Stimulated activated CD4-positive, alpha-beta T cell treated with anti-CD3 and anti-CD28 coated beads, Interleukin-15, amount 100 ng/mL, for 1 hour (primary cell): ENCODE data around the gene DNLZ.

ENCODE experiments used
- DNase-seq, 2 donors: peaks; one replicate each; pipeline ENCODE4 v3.0.0-alpha.2; 2020; ENCODE audit warnings: low read depth in 1 of 2, low spot score in 1 of 2

DNLZ gene

DNA sequence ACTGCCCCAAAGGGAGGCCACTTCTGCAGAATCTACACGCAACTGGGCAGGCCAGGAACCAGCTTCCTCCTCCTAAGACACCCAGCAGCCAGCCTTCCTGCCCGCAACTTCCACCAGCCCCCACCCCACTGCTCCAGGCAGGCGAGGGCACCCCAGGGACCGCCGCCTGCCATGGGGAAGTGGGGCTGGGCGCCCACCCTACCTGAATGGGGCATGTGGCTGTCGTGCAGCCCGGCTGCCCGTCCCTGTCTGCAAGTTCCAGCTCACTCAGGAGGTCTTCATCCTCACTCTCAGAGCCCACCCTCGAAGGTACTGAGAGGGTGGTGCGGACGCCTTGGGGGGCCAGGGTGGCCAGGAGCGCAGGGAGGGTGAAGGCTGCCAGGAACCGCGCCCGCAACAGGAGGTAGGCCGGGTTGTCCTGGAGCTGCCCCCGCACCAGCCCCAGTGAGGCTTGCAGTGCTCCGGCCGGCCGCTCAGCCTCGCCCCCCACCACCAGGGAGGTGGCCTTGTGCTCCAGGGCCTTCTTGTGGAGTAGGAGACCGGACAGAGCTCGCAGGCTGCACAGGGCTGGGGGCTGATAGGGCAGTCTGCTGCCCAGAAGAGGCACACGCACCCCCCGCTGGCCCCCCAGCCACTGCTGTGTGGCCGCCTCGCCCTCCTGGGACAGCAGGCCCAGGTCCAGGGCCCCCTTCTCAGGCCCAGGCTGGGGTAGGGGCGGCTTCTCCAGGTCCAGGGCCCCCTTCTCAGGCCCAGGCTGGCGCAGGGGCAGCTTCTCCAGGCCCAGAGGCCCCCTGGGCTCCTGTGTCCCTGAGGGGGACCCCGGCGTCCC is 14.0 kb upstream of the DNLZ start:
- DNase-seq, result no peak

DNA sequence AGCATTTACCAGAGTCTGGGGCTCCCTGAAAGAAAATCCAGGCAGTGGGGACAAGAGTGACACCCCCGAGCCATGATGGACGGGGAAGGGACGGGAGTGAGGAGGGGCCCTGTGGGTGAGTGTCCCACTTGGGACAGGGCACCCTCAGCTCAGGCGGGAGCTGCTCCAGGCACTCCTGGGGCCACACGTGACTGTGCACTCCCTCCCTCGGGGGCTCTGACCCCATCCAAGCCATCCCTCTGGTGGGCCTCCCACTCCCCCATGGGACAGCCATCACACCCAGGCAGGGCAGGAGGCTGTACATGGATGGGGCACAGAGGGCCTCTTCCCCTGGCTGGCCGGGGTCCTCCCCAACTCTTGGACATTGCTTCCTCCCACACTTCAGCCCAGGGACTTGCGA is 12.9 kb upstream of the DNLZ start:
- DNase-seq, result no peak

DNA sequence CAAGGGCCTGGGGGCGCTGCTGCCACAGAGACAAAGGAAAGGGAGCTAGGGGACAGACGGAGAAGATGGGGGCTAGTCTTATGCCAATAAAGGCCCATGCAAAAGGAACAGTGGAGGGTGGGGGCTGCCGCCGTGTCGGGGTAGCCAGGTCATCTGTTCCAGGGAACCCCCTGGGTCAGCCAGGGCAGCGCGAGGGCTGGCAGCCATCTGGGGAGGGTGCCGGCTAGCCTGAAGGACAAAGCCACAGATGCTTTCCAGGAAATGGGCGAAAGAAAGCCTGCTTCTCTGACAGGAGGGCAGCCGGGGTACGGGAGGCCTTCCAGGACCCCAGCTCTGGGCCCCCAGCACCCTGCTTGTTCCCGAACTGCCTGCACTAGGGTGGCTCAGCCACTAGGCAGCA is 11.6 kb upstream of the DNLZ start:
- no peak for DNase-seq

DNA sequence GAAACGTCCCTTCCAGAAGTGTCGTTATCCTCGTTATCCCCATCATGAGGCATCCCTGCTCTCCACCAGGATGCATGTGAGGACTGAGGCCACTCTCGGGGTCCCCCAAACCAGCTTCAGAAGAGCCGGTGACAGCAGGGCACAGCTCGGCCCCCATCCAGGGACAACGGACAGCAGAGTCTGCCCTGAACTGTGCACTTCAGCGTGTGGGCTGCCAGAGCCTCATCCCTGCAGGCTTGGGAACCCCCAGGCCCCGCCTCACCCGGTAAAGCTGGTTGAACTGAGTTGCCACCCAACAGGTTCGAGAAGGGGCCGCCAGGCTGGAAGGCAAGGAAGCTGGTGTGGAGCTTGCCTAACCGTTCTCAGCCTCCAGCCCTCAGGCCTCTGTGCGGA is 10.6 kb upstream of the DNLZ start:
- no peak for DNase-seq

DNA sequence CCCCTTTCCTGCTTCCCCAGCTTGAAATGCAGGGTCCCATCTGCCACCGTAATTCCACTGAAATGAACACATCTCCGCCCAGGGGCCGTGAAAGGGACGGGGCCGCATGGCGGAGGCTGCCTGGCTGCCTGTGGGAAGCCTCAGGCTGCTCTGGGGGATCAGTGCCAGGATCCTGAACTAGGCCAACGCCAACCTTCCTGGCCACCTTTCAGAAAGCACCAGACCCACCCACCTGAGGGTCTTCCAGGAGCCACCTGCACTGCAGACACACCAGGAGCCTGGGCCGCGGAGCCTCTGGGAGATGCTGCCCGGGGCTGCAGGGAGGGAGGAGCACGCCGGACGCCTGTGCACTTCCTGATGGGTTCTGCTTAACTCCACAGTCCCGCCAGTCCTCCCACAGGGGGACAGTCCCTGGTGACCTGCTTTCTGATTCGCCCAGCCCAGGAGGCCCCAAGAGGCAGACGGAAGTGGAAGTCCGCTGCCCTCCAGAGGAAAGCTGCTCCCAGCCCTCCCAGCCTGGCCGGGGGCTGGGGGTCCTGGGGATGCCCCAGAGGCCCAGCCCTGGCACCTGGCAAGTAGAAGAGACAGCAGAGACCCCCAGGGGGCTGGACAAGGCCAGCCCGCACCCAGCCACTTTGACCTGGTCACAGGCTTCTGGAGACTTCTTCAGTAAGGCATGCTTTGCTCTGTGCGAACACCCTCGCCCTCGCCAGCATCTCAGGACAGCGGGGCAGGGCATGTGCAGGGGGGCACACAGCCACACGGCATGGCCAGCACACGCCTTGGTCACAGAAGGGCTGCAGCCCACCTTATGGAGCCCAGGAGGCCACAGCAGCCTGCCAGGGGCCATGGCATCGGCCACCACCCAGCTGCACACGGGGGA is 10.0 kb upstream of the DNLZ start, which contains the start of gene CARD9:
TSS of gene CARD9 (minus strand) at position 370 of the 883 bp plus-strand sequence. CDS start 1,591 bp downstream, outside the sequence.
- DNase-seq, result no peak

DNA sequence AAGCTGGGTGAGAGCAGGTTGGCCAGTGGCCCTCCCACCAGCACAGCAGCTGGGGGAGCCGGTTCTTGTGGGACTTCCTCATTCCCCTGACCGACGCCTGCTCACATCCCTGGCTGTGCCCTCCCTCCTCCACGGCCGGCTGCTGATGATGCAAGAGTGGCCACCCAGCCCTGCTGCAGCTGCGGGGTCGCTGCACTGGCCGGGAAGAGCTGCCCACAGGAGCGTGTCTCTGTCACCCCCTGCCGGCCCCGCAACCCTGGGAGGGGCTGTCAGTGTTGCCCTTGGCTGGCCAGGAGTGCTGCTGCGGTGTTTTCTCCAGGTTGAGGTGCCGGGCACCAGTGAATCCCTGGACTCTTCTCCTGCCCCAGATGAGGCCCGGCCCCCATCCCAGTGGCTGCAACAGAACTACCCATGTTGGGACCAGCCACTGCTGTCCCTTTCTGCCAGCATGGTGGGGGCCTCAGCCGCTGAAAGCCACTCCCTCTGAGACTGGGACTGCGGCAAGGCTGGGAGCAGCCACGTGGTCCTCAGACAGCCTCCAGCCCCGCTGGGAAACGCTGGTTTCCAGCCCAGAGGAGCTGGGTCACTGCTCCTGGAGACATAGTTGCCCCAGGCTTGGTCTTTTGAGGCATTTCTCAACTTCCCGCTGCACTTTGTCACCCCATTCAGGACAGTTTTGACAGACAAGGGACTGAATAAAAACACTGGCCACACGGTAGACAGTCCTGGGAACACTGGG is 9.2 kb upstream of the DNLZ start:
- no peak for DNase-seq

DNA sequence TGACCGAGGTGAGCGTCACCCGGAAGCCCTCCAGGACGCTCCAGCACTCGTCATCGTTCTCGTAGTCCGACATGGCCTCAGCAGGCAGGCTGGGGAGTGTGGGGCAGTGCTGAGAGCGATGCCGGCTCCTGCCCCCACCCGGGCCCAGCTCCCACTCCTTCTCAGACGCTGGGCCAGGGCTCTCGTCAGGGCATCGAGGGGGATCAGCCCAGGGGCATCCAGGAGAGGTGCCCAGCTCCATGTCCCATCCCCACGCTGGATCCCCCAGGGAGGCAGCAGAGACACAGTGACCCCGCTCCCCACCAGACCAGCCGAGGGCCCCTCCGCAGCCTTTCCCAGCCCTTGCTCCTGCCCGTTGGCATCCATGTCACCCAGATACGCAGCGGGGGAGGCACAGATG is 8.5 kb upstream of the DNLZ start:
- no peak for DNase-seq

DNA sequence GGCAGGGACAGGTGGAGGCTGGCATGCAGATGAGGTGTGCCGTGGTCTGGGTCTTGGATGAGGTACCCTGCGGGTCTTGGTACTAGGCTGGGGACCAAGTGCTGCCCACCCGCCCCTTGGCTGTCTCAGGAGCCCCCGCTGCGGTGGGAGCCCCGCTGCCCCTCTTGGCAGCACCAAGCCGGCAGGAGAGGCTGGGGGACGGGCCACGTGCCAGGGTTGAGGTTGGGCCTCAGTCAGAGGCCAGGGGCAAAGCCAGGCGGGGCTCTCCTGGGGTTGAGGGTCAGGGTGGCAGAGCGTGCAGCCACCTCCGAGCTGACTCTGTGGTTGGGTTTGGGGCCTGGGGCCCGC is 8.0 kb upstream of the DNLZ start:
- DNase-seq, result no peak

DNA sequence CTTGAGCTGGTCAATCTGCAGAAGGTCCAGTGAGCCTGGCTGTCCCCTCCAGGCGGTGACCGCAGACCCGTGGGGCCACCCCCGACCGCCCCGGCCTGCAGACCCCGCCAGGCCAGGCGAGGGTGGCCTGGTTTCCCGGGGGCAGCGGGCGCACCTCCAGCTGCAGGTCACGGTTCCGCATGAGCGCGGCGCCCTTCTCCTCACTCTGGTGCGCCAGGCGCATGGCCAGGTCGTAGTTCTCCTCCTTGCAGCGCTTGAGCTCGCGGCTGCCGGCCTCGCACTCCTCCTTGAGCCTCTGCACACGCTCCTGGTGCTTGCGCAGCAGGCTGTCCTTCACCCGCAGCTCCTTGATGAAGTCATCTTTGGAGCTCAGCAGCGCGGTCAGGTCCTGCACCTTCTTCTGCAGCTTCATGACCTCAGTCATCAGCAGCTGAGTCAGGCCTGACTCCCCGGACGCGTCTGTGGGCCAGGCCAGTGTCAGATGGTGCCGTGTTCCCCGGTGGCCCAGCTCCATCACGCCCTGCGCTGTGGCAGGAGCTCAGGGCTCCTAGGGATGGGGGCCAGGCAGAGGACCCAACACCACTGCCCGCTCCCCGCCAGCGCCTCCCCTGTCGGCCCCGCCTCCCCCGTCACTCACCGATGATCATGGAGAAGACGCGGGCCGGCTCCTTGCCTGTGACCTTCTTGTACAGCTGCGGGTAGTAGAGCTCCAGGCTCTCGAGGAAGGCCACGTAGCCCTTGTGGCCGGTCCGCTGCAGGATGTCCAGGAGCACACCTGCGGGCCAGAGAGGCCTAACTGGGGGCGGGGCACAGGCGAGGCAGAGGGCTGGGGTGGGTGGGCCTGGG is 7.4 kb upstream of the DNLZ start:
- no peak for DNase-seq

DNA sequence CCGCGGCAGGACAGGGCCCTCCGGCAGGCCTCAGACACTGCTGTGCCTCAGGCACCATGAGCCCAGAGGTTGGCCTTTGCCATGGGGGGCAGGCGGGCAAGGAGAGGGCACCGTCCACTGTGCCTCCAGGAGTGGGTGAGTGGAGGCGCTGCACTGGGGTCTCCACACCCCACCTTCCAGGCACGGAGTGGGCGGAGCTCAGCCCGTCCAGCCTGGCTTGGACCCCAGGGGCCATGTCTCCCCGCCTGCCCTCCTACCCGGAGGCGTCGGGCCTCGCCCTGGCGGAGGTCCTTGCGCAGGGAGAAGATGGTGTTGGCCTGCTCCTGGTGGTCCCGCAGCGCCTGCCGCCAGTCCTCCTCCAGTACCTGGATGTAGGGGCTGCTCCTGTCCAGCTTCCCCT is 6.5 kb upstream of the DNLZ start:
- DNase-seq, result no peak

DNA sequence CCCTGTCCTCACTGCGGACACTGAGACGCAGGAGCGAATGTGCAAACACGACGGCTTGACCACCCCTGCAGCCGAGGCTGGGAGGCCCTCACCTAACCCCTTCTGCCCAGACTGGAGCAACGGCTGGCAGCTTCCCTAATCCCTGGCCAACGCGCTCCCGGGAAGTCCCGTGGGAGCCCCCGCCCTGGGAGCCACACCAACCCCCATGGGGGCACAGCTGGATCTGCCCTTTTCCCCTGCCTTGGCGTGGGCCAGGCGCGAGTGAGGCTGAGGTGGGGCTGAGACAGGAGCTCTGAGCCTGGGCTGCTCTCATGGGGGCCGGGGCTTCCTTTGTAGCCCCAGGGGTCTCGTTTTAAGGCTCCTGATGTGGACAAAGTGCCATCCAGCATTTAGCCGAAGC is 4.6 kb upstream of the DNLZ start:
- DNase-seq, result no peak

DNA sequence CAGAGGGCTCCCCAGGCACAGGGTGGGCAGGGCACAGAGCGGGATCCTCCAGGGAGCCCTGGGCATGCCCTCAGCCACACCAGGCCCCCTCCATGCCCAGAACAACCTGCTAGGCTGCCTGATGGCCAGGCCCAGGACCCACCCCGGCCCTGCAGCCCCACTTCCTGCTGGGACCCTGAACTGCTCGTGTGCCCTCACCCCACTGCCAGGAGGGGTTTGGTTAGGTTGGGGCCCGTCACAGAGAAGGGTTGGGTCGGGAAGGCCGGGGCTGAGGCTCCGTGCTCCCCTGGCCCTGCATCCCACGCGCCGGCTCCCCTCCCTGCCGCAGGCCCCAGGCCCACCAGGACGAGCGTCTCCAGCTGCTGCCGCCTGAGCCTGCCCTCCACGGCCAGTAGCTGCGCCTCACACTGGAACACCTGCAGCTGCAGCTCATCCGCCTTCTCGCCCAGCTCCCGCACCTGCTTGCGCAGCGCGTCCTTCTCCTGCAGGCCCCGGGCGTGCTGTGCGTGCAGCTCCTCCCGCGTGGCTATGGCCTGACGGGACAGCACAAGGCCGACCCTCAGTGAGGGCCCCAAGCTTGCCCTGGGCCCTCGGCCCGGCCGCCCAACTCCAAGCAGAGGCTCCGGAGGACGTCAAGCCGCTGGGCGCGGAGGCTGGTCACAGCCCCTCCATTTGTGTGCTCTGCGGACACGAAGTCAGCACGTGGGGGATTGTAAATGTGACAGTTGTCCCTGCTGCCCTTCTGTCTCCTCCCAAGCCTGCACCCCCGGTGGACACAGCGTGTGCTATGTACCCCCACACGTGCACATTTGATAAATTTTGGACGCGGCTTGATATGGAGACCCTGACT is 4.0 kb upstream of the DNLZ start:
- DNase-seq, result no peak

DNA sequence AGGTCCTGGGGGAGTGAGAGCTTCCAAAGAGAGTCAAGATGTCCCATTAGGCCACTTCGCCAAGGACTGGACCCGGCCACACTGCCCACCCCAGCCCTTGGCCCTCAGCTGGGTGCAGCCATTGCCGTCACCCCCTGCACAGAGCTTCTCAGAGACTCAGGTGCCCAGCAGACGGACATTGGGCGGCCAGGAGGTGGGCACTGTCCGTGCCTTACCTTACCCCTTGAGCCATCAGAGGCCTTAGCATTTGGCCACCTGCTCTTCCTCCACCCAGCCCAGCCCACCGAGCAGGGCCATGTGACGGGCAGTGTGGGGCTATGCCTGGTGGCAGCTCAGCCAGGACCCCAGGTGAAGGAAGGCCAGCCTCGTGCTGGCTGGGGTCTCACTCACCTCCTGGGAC is 3.3 kb upstream of the DNLZ start:
- no peak for DNase-seq

DNA sequence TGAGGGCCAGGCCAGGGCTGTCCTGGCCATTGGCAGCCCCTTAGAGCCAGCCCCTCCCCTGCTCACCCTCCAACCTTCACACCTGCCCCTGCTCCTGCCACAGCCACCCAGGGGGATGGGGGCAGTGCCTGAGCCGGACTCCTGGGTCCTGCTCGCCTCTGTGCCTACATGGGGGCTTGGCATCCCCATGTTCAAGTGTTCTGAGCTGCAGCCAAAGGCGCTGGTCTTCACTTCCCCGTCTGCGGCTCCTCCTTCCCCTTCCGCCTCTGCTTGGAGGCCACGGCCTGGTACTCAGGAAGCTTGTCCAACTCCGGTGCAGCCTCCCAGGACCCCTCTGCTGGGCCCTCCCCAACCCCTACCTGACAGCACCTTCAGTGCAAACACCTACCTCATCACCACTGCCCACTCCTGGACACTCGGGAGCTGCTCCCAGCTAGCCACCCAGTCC is 2.3 kb upstream of the DNLZ start:
- no peak for DNase-seq

DNA sequence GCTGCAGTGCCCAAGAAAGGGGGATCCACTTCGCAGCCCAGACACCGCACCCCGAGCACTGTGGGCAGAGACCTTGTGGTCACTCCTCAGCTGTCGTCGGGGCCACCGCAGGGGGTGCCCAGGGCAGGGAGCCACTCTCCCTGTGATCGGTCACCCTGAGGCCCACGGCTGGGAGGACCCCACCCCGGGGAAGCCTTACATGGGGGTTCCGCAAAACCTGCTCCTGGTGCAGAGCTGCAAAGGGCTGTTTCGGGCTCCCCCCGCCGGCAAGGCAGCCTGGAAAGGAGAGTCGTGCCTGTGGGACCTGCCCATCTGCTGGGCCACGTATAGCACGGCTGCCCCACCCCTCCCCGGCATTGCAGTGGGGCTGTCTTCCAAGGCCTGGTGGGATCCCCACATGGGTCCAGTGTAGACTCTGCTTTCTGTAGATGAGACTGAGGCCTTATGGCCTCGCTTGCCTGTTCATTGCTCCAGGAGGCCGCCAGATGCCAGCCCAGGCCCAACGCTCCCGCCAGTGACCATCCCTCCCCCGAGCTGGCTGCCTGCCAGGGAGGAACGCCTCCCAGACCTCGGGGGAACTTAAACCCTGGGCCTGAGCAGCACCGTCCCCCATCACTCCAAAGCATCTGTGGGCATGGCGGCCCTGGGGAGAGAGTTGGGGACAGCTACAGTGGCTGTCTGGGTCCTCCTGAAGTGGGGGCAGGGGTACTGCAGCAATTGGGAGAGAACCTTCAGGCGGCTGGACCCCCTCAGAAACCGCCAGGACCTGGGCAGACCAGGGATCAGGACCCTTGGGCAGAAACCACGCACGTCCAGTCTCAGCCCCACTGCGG is 1.6 kb upstream of the DNLZ start:
- DNase-seq, result no peak

DNA sequence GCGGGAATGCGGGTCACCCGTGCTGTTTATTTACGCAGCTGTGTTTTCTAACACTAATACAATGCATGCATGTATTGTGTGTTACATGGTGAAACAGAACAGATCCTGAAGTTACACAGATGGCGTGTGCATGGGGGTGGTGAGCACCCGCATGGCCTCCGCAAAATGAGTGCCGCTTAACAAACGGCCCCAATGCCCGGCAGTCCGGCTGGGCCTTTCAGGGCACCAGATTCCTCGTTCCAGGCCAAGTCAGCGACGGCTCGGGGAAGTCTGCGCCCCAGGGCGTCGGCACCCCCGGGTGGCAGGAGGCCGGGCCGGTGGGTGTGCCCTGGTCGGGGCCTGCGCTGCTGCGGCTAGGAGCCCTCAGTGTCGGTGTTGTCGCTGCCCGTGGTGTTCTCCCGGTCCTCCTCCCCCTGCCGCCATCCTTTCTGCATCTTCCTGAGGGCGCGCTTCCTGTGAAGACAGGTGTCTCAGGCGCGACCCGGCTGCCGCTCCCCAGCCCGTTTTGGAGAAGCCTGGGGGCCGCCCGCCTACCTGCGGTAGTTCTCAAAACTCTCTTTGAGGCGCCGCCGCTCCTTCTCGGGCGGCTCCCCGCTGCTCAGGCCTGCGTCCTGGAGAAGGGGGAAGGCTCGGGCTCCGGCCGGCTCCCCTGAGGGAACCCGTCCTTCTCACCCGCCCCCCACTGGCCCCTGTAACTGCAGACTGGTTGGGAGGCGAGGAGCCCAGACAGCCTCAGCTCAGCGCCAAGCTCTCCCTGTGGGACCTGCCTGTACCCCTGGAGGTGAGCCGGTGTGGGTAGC is 605 bp upstream of the DNLZ start:
- DNase-seq, result no peak

DNA sequence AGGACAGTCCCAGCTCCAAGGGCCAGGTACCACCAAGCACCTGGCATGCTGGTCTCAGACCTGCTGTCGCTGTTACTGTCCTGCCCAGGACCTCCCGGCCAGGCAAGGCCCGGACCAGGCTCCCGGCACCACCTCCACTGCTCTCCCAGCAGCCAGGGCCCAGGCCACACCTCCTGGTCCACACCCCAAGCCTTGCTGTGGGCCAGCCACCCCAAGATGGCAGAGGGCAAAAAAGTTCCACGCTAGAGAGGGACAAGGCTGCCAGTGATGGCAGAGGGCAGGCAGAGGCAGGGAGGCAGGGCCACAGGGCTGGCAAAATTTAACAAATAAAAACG is 1.1 kb downstream of the DNLZ start:
- no peak for DNase-seq

DNA sequence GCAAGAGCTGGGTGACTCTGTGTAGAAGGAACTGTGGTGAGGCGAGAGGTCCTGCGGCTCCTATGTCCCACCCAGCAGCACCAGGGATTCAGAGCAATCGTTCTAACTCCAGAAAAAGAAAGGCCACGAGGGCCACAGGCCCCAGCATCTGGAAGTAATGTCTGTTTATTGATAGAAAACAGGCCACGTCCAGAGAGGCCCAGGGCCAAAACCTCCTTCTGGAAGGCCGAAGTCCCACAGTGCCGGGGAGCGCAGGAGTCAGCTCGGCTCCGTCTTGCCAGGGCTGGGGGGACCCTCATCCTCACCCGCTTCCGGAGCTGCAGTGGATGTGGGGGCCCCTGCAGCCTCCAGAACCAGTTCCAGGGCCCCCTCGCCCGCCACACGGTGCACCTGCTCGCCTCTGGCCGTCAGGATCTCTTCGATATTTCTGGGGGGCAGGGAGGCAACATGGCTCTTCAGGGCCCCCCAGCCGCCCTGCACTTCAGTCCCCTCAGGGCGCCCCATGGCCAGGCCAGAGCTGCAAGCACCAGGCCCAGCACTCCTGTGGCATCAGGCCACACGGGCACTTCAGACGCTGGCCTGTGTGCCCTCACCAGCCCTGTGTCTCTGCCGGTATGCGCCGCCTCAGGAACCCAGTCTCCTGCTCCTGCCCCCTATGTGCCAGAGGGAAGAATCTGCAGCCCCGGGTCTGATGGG is 1.6 kb downstream of the DNLZ start:
- no peak for DNase-seq
